Measurements from ENCODE around the gene JAKMIP3.
A peak's percentile ranks its signal among the peaks of the same experiment; 100 is the strongest.

JAKMIP3 gene

GRCh38 chr10:132065491-132066105, at the start of gene JAKMIP3:
JAKMIP3 (plus strand) TSS chr10:132065946; CDS start chr10:132104809, 38,863 bp downstream.
- DNase-seq (ENCODE audit: low read depth in 2 of 2, low spot score in 1 of 2), result no peak

GRCh38 chr10:132016514-132016913, 49.2 kb upstream of the JAKMIP3 start:
- no peak for DNase-seq (ENCODE audit: low read depth in 2 of 2, low spot score in 1 of 2)

- DNase-seq (ENCODE audit: low read depth in 2 of 2, low spot score in 1 of 2), result no peak
These were observed 47.3 kb upstream of the JAKMIP3 start for GRCh38 chr10:132018446-132018845.

- DNase-seq (ENCODE audit: low read depth in 2 of 2, low spot score in 1 of 2), result no peak
These were observed 46.4 kb upstream of the JAKMIP3 start for GRCh38 chr10:132019366-132019765.

- no peak for DNase-seq (ENCODE audit: low read depth in 2 of 2, low spot score in 1 of 2)
These were observed 45.3 kb upstream of the JAKMIP3 start for GRCh38 chr10:132020456-132020855.

GRCh38 chr10:132021046-132021445, 44.7 kb upstream of the JAKMIP3 start:
- no peak for DNase-seq (ENCODE audit: low read depth in 2 of 2, low spot score in 1 of 2)

GRCh38 chr10:132021504-132022143, 44.1 kb upstream of the JAKMIP3 start:
- DNase-seq (ENCODE audit: low read depth in 2 of 2, low spot score in 1 of 2), result no peak

- DNase-seq (ENCODE audit: low read depth in 2 of 2, low spot score in 1 of 2), result no peak
These were observed 43.5 kb upstream of the JAKMIP3 start for GRCh38 chr10:132022241-132022640.

- DNase-seq (ENCODE audit: low read depth in 2 of 2, low spot score in 1 of 2), result peak; percentile 42 to 44
These were observed 42.5 kb upstream of the JAKMIP3 start for GRCh38 chr10:132023092-132023811.

GRCh38 chr10:132027423-132027983, 38.2 kb upstream of the JAKMIP3 start:
- DNase-seq (ENCODE audit: low read depth in 2 of 2, low spot score in 1 of 2), result no peak

- DNase-seq (ENCODE audit: low read depth in 2 of 2, low spot score in 1 of 2), result no peak
These were observed 37.0 kb upstream of the JAKMIP3 start for GRCh38 chr10:132028706-132029105.

- DNase-seq (ENCODE audit: low read depth in 2 of 2, low spot score in 1 of 2), result no peak
These were observed 34.8 kb upstream of the JAKMIP3 start for GRCh38 chr10:132030898-132031463.

GRCh38 chr10:132033632-132034031, 32.1 kb upstream of the JAKMIP3 start:
- no peak for DNase-seq (ENCODE audit: low read depth in 2 of 2, low spot score in 1 of 2)

GRCh38 chr10:132035476-132035875, 30.3 kb upstream of the JAKMIP3 start:
- no peak for DNase-seq (ENCODE audit: low read depth in 2 of 2, low spot score in 1 of 2)

- DNase-seq (ENCODE audit: low read depth in 2 of 2, low spot score in 1 of 2), result no peak
These were observed 29.4 kb upstream of the JAKMIP3 start for GRCh38 chr10:132036153-132036886.

GRCh38 chr10:132036887-132037675, 28.7 kb upstream of the JAKMIP3 start:
- DNase-seq (ENCODE audit: low read depth in 2 of 2, low spot score in 1 of 2), result no peak

- no peak for DNase-seq (ENCODE audit: low read depth in 2 of 2, low spot score in 1 of 2)
These were observed 28.1 kb upstream of the JAKMIP3 start for GRCh38 chr10:132037676-132037975.

- no peak for DNase-seq (ENCODE audit: low read depth in 2 of 2, low spot score in 1 of 2)
These were observed 26.4 kb upstream of the JAKMIP3 start for GRCh38 chr10:132039371-132039770.

GRCh38 chr10:132040046-132040445, 25.7 kb upstream of the JAKMIP3 start:
- DNase-seq (ENCODE audit: low read depth in 2 of 2, low spot score in 1 of 2), result no peak

GRCh38 chr10:132041340-132041739, 24.4 kb upstream of the JAKMIP3 start:
- no peak for DNase-seq (ENCODE audit: low read depth in 2 of 2, low spot score in 1 of 2)
